Activated naive CD4-positive, alpha-beta T cell treated with anti-CD3 and anti-CD28 coated beads for 36 hours (primary cell): ENCODE measurements around the gene MACROD2. TPM values are rescaled to one million over a fixed set of nuclear protein-coding genes. Genes with fewer than 3 reads are reported as not detected.
A peak's percentile ranks its signal among the peaks of the same experiment; 100 is the strongest.
"Not testable (repeated sequence)": the region's sequence is repeated elsewhere in the genome, so short reads cannot be mapped to it uniquely, and the experiment has no call there.

Experiments used
- CTCF ChIA-PET: fragments of 350-600 bp; sonication (Branson Sonifier 250); formaldehyde crosslinking; loops from one replicate; lab custom pipeline; 2021; ENCODE audit warnings: antibody characterized with exemption; lab: Charles Lee
- DNase-seq: peaks from one replicate; pipeline ENCODE4 v3.0.0-alpha.2; 2020
- H3K27ac Mint-ChIP-seq: one replicate; pipeline ENCODE4 v1.8.0; 2021; ENCODE audit warnings: mild to moderate bottlenecking, mixed read lengths
- H3K27me3 Mint-ChIP-seq: one replicate; pipeline ENCODE4 v1.8.0; 2021; ENCODE audit warnings: low read depth, mixed read lengths
- H3K36me3 Mint-ChIP-seq: one replicate; pipeline ENCODE4 v1.8.0; 2021; ENCODE audit warnings: low read depth, mixed read lengths
- H3K4me1 Mint-ChIP-seq: one replicate; pipeline ENCODE4 v1.8.0; 2021; ENCODE audit warnings: low read depth, mixed read lengths
- H3K4me3 Mint-ChIP-seq: one replicate; pipeline ENCODE4 v1.8.0; 2021; ENCODE audit warnings: mild to moderate bottlenecking, moderate library complexity, mixed read lengths
- H3K9me3 Mint-ChIP-seq: one replicate; pipeline ENCODE4 v1.8.0; 2021; ENCODE audit warnings: mixed read lengths
- intact Hi-C: fragments of 100-400 bp; cut with micrococcal nuclease; formaldehyde crosslinking; loops from one replicate; pipeline ENCODE4 v1.15.1; 2023
- total RNA-seq, 2 experiments: library from RNA; stranded (reverse); gene quantifications; one replicate each; pipeline ENCODE4 v1.2.3, GENCODE V29; 2021

Gene MACROD2
- total RNA-seq, 2 experiments from 2014 or later, result not detected

DNA sequence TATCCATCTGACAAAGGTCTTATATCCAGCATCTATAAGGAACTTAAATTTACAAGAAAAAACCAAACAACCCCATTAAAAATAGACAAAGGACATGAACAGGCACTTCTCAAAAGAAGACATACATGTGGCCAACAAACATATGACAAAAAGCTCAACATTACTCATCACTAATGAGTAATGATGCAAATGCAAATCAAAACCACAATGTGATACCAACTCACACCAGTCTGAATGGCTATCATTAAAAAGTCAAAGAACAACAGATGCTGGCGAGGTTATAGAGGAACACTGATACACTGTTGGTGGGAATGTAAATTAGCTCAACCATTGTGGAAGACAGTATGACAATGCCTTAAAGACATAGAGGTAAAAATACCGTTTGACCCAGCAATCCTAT, 13.9 kb downstream of the MACROD2 start:
- CTCF ChIA-PET, result no interaction called here
- Mint-ChIP-seq H3K9me3 (peaks cover 4% of the 10 kb centered on the region), H3K27ac (no peak overlapping the region), H3K4me1 (no peaks in the 10 kb centered on the region), H3K4me3 (no peak overlapping the region), H3K36me3 (no peaks in the 10 kb centered on the region), H3K27me3 (no peaks in the 10 kb centered on the region)
- intact Hi-C loops, result no loop called here
- DNase-seq, result no peak

DNA sequence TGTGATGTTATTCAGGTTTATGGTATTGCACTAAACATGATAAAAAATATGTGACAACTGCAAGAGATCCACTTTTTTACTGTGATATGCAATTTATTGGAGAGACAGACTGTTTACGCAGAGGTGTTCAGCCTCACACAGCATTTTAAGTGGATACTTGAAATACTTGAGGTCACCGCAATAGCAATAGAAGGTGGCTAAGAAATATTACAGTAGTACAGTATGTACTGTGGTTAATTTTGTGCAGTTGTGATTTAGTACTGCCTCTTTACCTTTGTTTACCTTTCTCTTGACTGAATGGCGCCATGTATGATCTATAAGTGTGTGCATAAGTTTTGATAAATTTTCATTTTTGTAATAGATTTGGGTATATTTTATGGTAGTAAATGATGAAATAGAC, 17.4 kb downstream of the MACROD2 start:
- no peak overlapping the region for H3K4me3 Mint-ChIP-seq
- no peaks in the 10 kb centered on the region for H3K4me1 Mint-ChIP-seq
- peaks cover 6% of the 10 kb centered on the region for H3K9me3 Mint-ChIP-seq
- intact Hi-C loops, result no loop called here
- no peaks in the 10 kb centered on the region for H3K36me3 Mint-ChIP-seq
- H3K27ac Mint-ChIP-seq, result no peak overlapping the region
- no peak for DNase-seq
- no peaks in the 10 kb centered on the region for H3K27me3 Mint-ChIP-seq
- CTCF ChIA-PET, result no interaction called here

DNA sequence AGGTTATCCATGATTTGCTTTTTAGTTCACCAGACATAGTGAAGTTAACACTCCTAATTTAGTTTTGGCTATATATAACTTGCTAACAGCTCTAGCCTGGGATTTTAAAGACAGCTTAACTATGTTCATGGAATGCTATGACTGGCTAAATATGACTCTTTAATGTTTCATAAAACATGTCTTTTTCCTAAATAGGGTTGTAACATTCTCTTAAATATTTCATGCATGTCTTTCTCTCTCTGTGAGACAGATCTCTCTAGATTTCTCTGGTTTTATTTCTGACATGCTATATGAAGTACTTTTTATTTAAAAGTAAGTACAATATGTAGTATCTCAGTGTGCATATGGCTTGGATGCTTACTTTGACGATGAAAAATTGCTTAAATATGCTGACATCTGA, 35.7 kb downstream of the MACROD2 start:
- CTCF ChIA-PET, result no interaction called here
- Mint-ChIP-seq H3K9me3 (no peaks in the 10 kb centered on the region), H3K27ac (no peak overlapping the region), H3K4me1 (no peaks in the 10 kb centered on the region), H3K4me3 (no peak overlapping the region), H3K36me3 (no peaks in the 10 kb centered on the region), H3K27me3 (no peaks in the 10 kb centered on the region)
- intact Hi-C loops, result no loop called here
- DNase-seq, result no peak

DNA sequence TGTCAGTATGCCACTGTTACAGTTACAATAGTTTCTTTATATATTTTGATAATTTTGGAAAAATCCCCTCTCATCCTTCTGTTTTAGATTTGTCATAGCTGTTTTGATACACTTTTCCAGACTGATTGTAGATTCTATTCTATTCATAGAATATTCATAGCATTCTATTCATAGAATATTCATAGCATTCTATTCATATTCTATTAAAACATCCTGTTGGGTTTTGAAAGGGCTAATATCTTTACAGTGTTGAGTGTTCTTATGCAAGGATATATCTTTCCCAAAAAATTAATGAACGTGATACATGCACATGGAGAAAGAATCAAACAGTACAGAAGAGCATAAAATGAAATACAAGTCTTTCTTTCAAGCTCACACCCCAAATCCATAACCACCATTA, 38.0 kb downstream of the MACROD2 start:
- intact Hi-C loops, result no loop called here
- no peak for DNase-seq
- H3K27me3 Mint-ChIP-seq, result no peaks in the 10 kb centered on the region
- no peaks in the 10 kb centered on the region for H3K4me1 Mint-ChIP-seq
- H3K27ac Mint-ChIP-seq, result no peak overlapping the region
- no peaks in the 10 kb centered on the region for H3K36me3 Mint-ChIP-seq
- CTCF ChIA-PET, result interaction anchor here (0.6 kb wide), 1 partner anchor 738 kb away, joined by 3 read pairs; no protein-coding TSS in a partner anchor
- no peaks in the 10 kb centered on the region for H3K9me3 Mint-ChIP-seq
- H3K4me3 Mint-ChIP-seq, result no peak overlapping the region

DNA sequence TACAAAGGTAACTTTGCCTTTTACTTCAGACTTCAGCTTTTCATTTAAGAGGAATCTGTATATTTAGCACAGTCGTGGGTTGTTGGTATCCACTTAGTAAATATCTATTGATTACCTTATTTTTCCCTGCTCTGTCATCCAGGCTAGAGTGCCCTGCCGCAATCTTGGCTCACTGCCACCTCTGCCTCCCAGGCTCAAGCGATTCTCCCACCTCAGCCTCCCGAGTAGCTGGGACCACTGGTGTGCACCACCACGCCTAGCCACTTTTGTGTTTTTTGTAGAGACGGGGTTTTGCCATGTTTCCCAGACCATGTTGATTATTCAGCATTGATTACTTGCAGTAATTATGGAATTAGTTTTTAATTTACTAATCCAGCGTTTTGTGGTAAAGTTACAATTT, 41.3 kb downstream of the MACROD2 start:
- no peak overlapping the region for H3K4me3 Mint-ChIP-seq
- CTCF ChIA-PET, result no interaction called here
- DNase-seq, result no peak
- no peaks in the 10 kb centered on the region for H3K36me3 Mint-ChIP-seq
- H3K4me1 Mint-ChIP-seq, result no peaks in the 10 kb centered on the region
- H3K27ac Mint-ChIP-seq, result no peak overlapping the region
- intact Hi-C loops, result no loop called here
- no peaks in the 10 kb centered on the region for H3K9me3 Mint-ChIP-seq
- H3K27me3 Mint-ChIP-seq, result no peaks in the 10 kb centered on the region

DNA sequence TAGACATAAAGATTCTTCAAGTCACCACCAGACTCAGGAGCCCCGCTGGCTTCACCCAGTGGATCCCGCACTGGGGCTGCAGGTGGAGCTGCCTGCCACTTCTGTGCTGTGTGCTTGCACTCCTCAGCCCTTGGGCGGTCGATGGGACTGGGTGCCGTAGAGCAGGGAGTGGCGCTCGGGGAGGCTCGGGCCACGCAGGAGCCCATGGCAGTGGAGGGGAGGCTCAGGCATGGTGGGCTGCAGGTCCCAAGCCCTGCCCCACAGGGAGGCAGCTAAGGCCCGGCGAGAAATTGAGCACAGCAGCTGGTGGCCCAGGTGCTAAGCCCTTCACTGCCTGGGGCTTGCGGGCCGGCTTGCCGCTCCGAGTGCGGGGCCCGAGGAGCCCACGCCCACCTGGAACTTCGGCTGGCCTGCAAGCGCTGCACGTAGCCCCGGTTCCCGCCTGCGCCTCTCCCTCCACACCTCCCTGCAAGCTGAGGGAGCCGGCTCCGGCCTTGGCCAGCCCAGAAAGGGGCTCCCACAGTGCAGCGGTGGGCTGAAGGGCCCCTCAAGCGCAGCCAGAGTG, 49.5 kb downstream of the MACROD2 start:
- H3K36me3 Mint-ChIP-seq, DNase-seq, CTCF ChIA-PET, H3K9me3 Mint-ChIP-seq, intact Hi-C loops, H3K4me1 Mint-ChIP-seq, H3K27ac Mint-ChIP-seq, H3K4me3 Mint-ChIP-seq, H3K27me3 Mint-ChIP-seq: not testable (repeated sequence)

DNA sequence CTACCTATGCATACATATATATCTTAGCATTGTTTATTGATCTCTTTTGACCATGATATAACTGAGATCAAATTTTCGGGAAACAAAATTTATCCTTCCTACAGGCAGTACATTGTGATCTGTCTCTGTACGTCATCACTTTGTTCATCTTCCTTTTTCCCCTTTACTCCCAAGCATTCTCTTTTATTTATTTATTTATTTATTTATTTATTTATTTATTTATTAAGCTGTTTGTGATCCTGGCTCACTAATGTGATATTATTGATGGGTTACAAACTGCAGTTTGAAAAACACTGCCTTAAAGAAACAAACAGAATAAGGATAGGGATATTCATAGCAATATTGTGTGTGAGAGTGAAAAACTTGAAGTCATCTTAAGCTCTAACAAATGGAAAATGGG, 51.2 kb downstream of the MACROD2 start:
- H3K4me3 Mint-ChIP-seq, result no peak overlapping the region
- CTCF ChIA-PET, result interaction anchor here (1.2 kb wide), 1 partner anchor 227 kb away, joined by 4 read pairs; no protein-coding TSS in a partner anchor
- H3K27me3 Mint-ChIP-seq, result peaks cover 3% of the 10 kb centered on the region
- no peaks in the 10 kb centered on the region for H3K36me3 Mint-ChIP-seq
- H3K4me1 Mint-ChIP-seq, result no peaks in the 10 kb centered on the region
- DNase-seq, result no peak
- H3K9me3 Mint-ChIP-seq, result no peaks in the 10 kb centered on the region
- intact Hi-C loops, result no loop called here
- no peak overlapping the region for H3K27ac Mint-ChIP-seq

DNA sequence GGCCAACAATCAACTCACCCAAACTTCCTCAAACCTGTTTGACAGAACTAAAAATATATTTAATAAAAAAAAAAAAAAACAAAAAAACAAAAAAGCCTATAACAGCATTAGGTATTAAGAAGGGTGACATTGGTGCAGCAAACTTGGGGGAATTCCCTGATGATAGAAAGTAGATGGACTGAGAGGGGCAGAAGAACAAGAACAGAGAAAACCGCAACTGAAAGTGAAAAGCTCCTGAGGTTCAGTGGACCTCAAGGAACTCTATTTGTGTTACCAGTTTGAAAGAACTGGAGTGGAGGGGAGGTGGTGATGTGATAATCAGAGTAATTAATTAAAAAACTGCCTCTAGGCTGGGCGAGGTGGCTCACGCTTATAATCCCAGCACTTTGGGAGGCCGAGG, 53.8 kb downstream of the MACROD2 start:
- CTCF ChIA-PET, result no interaction called here
- Mint-ChIP-seq H3K27ac (no peak overlapping the region), H3K9me3 (no peaks in the 10 kb centered on the region), H3K4me1 (no peaks in the 10 kb centered on the region), H3K36me3 (no peaks in the 10 kb centered on the region), H3K4me3 (no peak overlapping the region), H3K27me3 (peaks cover under 1% of the 10 kb centered on the region)
- intact Hi-C loops, result no loop called here
- DNase-seq, result no peak

DNA sequence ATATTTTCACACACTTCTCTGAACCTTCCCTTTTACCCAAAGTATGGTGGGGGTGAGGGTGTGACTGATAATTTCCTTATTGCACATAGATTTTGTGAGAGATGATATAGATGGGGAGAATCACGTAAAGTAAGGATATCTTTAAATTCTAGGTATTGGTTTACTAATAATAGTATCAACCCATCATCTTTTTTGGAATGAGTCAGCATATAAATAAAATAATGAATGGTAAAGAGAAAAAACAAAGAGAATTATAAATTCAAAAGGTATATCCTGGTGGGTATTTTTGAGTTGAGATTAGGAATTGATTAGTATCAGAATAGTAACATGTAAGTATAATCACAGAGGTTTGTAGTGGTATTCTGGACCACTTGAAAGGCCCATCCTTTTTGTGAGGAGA, 56.1 kb downstream of the MACROD2 start:
- CTCF ChIA-PET, result no interaction called here
- no peaks in the 10 kb centered on the region for H3K36me3 Mint-ChIP-seq
- DNase-seq, result no peak
- intact Hi-C loops, result loop anchor here (10.0 kb wide), 2 partner anchors 507 to 787 kb away; no protein-coding TSS in a partner anchor
- H3K4me1 Mint-ChIP-seq, result no peaks in the 10 kb centered on the region
- peaks cover 2% of the 10 kb centered on the region for H3K27me3 Mint-ChIP-seq
- H3K4me3 Mint-ChIP-seq, result no peak overlapping the region
- H3K9me3 Mint-ChIP-seq, result no peaks in the 10 kb centered on the region
- no peak overlapping the region for H3K27ac Mint-ChIP-seq

DNA sequence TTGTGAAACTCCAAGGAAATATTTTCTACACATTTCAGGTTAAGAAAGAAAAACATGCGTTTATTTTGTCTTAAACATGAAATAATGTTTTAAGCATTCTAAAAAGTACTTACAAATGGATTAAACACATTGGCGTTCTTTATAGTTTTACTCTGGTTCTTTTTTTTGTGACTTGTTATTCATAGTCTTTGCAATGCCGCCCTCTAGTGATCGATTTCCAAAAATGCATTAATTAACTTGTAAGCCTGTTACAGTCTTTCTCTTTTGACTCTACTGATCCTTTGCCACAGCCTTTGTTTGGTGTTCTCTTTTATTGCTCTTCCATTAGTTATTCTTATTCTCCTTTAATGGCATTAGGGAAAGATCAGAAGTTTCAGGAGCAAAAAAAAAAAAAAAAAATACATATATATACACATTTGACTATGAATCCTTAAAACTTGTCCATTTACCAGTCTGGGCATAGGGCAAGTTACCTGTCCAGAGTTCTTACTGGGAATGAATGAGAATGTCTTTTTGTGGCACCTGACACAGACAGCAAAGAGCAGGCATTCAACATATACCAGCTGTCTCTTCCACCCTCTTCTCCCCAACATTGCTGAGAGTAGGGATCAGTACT, 59.9 kb downstream of the MACROD2 start:
- DNase-seq, result peak; percentile 23

DNA sequence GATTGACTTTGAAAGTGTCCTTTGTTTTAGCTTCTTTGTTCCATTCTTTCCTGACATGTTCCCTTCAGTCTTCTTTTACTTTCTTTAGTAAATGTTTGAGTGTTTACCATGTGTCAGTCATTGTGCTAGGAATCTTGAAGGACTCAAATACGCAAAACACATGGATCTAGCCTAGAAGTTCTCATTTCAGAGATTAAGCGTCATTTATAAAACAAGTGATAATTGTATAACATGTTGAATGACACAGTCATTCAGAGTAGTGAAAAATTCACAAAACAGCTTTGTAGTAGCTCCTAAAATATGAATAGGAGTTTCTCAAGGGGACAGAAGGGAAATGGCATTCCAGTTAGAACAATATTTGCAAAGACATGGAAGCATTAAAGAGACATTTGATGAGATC, 66.9 kb downstream of the MACROD2 start:
- Mint-ChIP-seq H3K9me3 (no peaks in the 10 kb centered on the region), H3K27me3 (no peaks in the 10 kb centered on the region), H3K4me1 (no peaks in the 10 kb centered on the region), H3K4me3 (no peak overlapping the region), H3K36me3 (no peaks in the 10 kb centered on the region), H3K27ac (no peak overlapping the region)
- no peak for DNase-seq
- CTCF ChIA-PET, result interaction anchor here (0.6 kb wide), 1 partner anchor 241 kb away, joined by 4 read pairs; no protein-coding TSS in a partner anchor
- intact Hi-C loops, result no loop called here

More for the DNA sequence above, 59.9 kb downstream of the MACROD2 start:
- Mint-ChIP-seq H3K9me3 (no peaks in the 10 kb centered on the region), H3K36me3 (no peaks in the 10 kb centered on the region), H3K4me1 (no peaks in the 10 kb centered on the region), H3K27me3 (peaks cover 2% of the 10 kb centered on the region), H3K4me3 (no peak overlapping the region), H3K27ac (no peak overlapping the region)
- CTCF ChIA-PET, result interaction anchor here (0.7 to 1.9 kb wide), 3 partner anchors 232 to 448 kb away, joined by 3 to 20 read pairs (median 3); no protein-coding TSS in a partner anchor
- intact Hi-C loops, result loop anchor here (1.0 to 10.0 kb wide), 5 partner anchors 157 to 936 kb away; no protein-coding TSS in a partner anchor

DNA sequence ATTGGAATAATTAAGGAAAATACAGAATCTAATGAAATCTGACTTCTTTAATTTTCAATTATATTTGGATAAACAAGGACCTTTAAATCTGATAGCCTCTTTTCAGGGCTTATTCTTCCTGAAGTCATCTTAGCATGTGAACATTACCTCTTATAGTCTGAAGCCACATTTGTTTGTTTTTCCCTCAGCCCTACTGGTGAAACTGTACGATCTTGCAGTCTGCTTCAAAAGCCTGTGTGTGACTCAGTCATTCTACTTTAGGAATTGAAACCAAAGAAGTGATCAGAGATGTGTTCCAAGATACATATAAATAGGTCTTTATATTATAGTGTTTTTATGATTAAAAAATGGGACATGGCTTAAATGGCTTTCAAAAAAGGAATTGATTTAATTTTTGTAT, 67.5 kb downstream of the MACROD2 start:
- CTCF ChIA-PET, result no interaction called here
- DNase-seq, result no peak
- Mint-ChIP-seq H3K4me1 (no peaks in the 10 kb centered on the region), H3K27ac (no peak overlapping the region), H3K4me3 (no peak overlapping the region), H3K27me3 (no peaks in the 10 kb centered on the region), H3K9me3 (no peaks in the 10 kb centered on the region), H3K36me3 (no peaks in the 10 kb centered on the region)
- intact Hi-C loops, result no loop called here

DNA sequence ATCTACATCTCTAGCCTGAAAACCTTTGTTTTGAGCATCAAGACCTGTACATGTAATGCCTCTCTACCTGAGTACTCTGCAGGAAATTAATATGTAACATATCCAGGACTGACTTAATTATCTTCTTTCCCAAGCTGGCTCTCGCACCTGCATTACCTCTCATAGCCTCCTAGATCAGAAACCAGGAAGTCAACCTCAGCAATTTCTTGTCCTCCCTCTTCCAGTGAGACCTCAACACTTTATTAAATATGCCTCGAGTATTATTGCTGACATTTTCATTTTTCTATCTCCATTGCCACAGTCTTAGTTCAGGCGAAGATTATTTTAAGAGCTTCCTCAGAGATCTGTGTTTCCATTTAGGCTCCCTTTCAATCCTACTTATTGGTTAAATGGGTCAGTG, 69.0 kb downstream of the MACROD2 start:
- Mint-ChIP-seq H3K36me3 (no peaks in the 10 kb centered on the region), H3K4me3 (no peak overlapping the region), H3K27me3 (no peaks in the 10 kb centered on the region), H3K4me1 (no peaks in the 10 kb centered on the region), H3K27ac (no peak overlapping the region), H3K9me3 (no peaks in the 10 kb centered on the region)
- DNase-seq, result no peak
- CTCF ChIA-PET, result no interaction called here
- intact Hi-C loops, result no loop called here
